Skeletal muscle tissue (tissue), 4 donors: ENCODE results near the gene MFAP4. TPM values are rescaled to one million over a fixed set of nuclear protein-coding genes. Genes with fewer than 3 reads are reported as not detected.

Source experiments
- H3K27ac ChIP-seq: one replicate; pipeline ENCODE4 v1.7.0; 2013; ENCODE audit warnings: mild to moderate bottlenecking, low read depth, low read length, inconsistent platforms
- H3K27me3 ChIP-seq, 3 donors: one replicate each; pipeline ENCODE4 v1.7.0; 2013; ENCODE audit warnings: low read length in 3 of 3; ENCODE audit not compliant: control insufficient read depth in 3 of 3, insufficient read depth in 3 of 3
- H3K36me3 ChIP-seq, 3 donors: one replicate each; pipeline ENCODE4 v1.7.0; 2013; ENCODE audit warnings: low read length in 3 of 3; ENCODE audit not compliant: control insufficient read depth in 3 of 3, insufficient read depth in 3 of 3
- H3K4me1 ChIP-seq, 3 donors: one replicate each; pipeline ENCODE4 v1.7.0; 2013; ENCODE audit warnings: low read length in 3 of 3, mild to moderate bottlenecking in 3 of 3; ENCODE audit not compliant: control insufficient read depth in 3 of 3, insufficient read depth in 3 of 3
- H3K4me3 ChIP-seq, 3 donors: one replicate each; pipeline ENCODE4 v1.7.0; 2013; ENCODE audit warnings: low read length in 3 of 3
- H3K9ac ChIP-seq, 3 donors: one replicate each; pipeline ENCODE4 v1.7.0; 2013; ENCODE audit warnings: low read length in 3 of 3, mild to moderate bottlenecking in 3 of 3, moderate library complexity in 2 of 3, low read depth in 1 of 3
- H3K9me3 ChIP-seq, 3 donors: one replicate each; pipeline ENCODE4 v1.7.0; 2013; ENCODE audit warnings: low read length in 3 of 3; ENCODE audit not compliant: control insufficient read depth in 3 of 3
- total RNA-seq: library from RNA; depleted of rRNA; stranded (reverse); fragments of >200 nt; gene quantifications from one replicate; pipeline ENCODE4 v1.2.3, GENCODE V29; 2014
- donor health status: Osteomylitis.

Gene MFAP4
- 29.2 TPM for total RNA-seq

GRCh38 chr17:19386974-19387920 is at the start of gene MFAP4:
Gene MFAP4 (minus strand): TSS chr17:19387190. CDS start chr17:19387155, 35 bp downstream.
- Histone ChIP-seq H3K36me3 (peaks cover 13 to 18% (median 17%) of the 10 kb centered on the region in 3 donors), H3K4me3 (peak within 1 kb of the TSS in 2 of 3 donors; percentile 54 to 63), H3K9me3 (no peaks in the 10 kb centered on the region), H3K9ac (peak within 1 kb of the TSS; percentile 38 to 64 (median 51)), H3K4me1 (peaks cover 37 to 52% (median 49%) of the 10 kb centered on the region in 3 donors), H3K27me3 (no peaks in the 10 kb centered on the region), H3K27ac (peak within 1 kb of the TSS; percentile 77)

GRCh38 chr17:19433727-19434340 is 46.8 kb upstream of the MFAP4 start:
- H3K27me3 ChIP-seq, result no peaks in the 10 kb centered on the region
- no peaks in the 10 kb centered on the region for H3K4me1 ChIP-seq
- no peak overlapping the region for H3K27ac ChIP-seq
- no peak overlapping the region for H3K4me3 ChIP-seq
- no peaks in the 10 kb centered on the region for H3K36me3 ChIP-seq
- H3K9me3 ChIP-seq, result no peaks in the 10 kb centered on the region
- no peak overlapping the region for H3K9ac ChIP-seq

- H3K4me3 ChIP-seq, result no peak overlapping the region
- no peak overlapping the region for H3K9ac ChIP-seq
These were observed 46.3 kb upstream of the MFAP4 start for GRCh38 chr17:19433255-19433654.

GRCh38 chr17:19431691-19432090 is 44.7 kb upstream of the MFAP4 start:
- no peak overlapping the region for H3K9ac ChIP-seq
- no peaks in the 10 kb centered on the region for H3K27me3 ChIP-seq
- H3K4me3 ChIP-seq, result no peak overlapping the region
- no peaks in the 10 kb centered on the region for H3K9me3 ChIP-seq
- H3K27ac ChIP-seq, result no peak overlapping the region
- no peaks in the 10 kb centered on the region for H3K4me1 ChIP-seq
- H3K36me3 ChIP-seq, result no peaks in the 10 kb centered on the region

More at GRCh38 chr17:19433255-19433654, 46.3 kb upstream of the MFAP4 start:
- Histone ChIP-seq H3K9me3 (no peaks in the 10 kb centered on the region), H3K27me3 (no peaks in the 10 kb centered on the region), H3K36me3 (no peaks in the 10 kb centered on the region), H3K4me1 (no peaks in the 10 kb centered on the region), H3K27ac (no peak overlapping the region)

GRCh38 chr17:19426631-19427030 is 39.6 kb upstream of the MFAP4 start:
- Histone ChIP-seq H3K9me3 (no peaks in the 10 kb centered on the region), H3K27me3 (no peaks in the 10 kb centered on the region), H3K27ac (no peak overlapping the region), H3K4me1 (peaks cover 0 to 3% (median 0%) of the 10 kb centered on the region in 3 donors), H3K36me3 (no peaks in the 10 kb centered on the region), H3K9ac (no peak overlapping the region), H3K4me3 (no peak overlapping the region)

GRCh38 chr17:19424934-19425868 is 38.2 kb upstream of the MFAP4 start:
- Histone ChIP-seq H3K27me3 (no peaks in the 10 kb centered on the region), H3K36me3 (no peaks in the 10 kb centered on the region), H3K9me3 (no peaks in the 10 kb centered on the region), H3K9ac (no peak overlapping the region), H3K4me1 (peaks cover 0 to 3% (median 0%) of the 10 kb centered on the region in 3 donors), H3K4me3 (no peak overlapping the region), H3K27ac (no peak overlapping the region)

GRCh38 chr17:19421926-19422325 is 34.9 kb upstream of the MFAP4 start:
- Histone ChIP-seq H3K27me3 (no peaks in the 10 kb centered on the region), H3K9me3 (no peaks in the 10 kb centered on the region), H3K9ac (no peak overlapping the region), H3K4me1 (peaks cover 0 to 3% (median 0%) of the 10 kb centered on the region in 3 donors), H3K4me3 (no peak overlapping the region), H3K27ac (no peak overlapping the region), H3K36me3 (no peaks in the 10 kb centered on the region)

GRCh38 chr17:19421219-19421618 is 34.2 kb upstream of the MFAP4 start:
- peaks cover 0 to 3% (median 0%) of the 10 kb centered on the region in 3 donors for H3K4me1 ChIP-seq
- H3K36me3 ChIP-seq, result no peaks in the 10 kb centered on the region
- H3K9me3 ChIP-seq, result no peaks in the 10 kb centered on the region
- no peak overlapping the region for H3K9ac ChIP-seq
- H3K27ac ChIP-seq, result no peak overlapping the region
- H3K27me3 ChIP-seq, result no peaks in the 10 kb centered on the region
- no peak overlapping the region for H3K4me3 ChIP-seq

GRCh38 chr17:19418251-19418992 is 31.4 kb upstream of the MFAP4 start:
- peaks cover 0 to 2% (median 0%) of the 10 kb centered on the region in 3 donors for H3K36me3 ChIP-seq
- no peak overlapping the region for H3K9ac ChIP-seq
- H3K9me3 ChIP-seq, result no peaks in the 10 kb centered on the region
- no peak overlapping the region for H3K4me3 ChIP-seq
- peaks cover 0 to 4% (median 0%) of the 10 kb centered on the region in 3 donors for H3K27me3 ChIP-seq
- H3K27ac ChIP-seq, result no peak overlapping the region
- H3K4me1 ChIP-seq, result no peaks in the 10 kb centered on the region
